Keratinocyte (primary cell): ENCODE data around the gene SSUH2.

Source experiments
- EZH2 ChIP-seq: IDR thresholded peaks from one replicate; pipeline ENCODE4 v1.6.1; 2012; ENCODE audit warnings: inconsistent platforms, mild to moderate bottlenecking, low read length, moderate library complexity
- TF ChIP-seq, protein P1 (sequence below), 3 experiments: IDR thresholded peaks in 1 of 3; conservative IDR thresholded peaks in 1 of 3; optimal IDR thresholded peaks in 1 of 3; 2 replicates in 2 of 3; 3 replicates in 1 of 3; pipeline versions ENCODE3 to v1.5.1; 2011; ENCODE audit warnings: low read length in 3 of 3, mild to moderate bottlenecking in 3 of 3, moderate library complexity in 2 of 3, control low read depth in 1 of 3, inconsistent platforms in 1 of 3; ENCODE audit not compliant: insufficient read depth in 2 of 3; ENCODE audit errors: extremely low read depth in 1 of 3

DNA sequence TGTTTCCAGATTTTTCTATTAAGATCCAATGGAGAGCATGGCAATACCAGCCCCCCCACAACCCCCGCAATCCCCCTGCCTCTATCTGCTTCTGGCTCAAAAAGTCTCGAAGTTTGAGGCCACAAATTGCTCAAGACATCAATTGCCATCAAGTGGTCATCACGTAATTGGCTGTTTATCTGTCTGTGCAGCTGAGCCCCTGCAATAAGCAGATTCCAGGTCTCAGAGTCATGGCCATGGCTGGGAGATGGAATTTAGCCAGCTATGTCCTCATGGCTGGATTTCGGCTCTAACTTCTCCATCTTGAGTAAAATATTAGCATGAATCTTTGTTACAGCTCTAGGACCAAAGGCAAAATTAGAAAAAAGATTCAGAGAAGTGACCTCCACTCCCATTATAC, 22.7 kb downstream of the SSUH2 start:
- TF ChIP-seq, protein P1, sequence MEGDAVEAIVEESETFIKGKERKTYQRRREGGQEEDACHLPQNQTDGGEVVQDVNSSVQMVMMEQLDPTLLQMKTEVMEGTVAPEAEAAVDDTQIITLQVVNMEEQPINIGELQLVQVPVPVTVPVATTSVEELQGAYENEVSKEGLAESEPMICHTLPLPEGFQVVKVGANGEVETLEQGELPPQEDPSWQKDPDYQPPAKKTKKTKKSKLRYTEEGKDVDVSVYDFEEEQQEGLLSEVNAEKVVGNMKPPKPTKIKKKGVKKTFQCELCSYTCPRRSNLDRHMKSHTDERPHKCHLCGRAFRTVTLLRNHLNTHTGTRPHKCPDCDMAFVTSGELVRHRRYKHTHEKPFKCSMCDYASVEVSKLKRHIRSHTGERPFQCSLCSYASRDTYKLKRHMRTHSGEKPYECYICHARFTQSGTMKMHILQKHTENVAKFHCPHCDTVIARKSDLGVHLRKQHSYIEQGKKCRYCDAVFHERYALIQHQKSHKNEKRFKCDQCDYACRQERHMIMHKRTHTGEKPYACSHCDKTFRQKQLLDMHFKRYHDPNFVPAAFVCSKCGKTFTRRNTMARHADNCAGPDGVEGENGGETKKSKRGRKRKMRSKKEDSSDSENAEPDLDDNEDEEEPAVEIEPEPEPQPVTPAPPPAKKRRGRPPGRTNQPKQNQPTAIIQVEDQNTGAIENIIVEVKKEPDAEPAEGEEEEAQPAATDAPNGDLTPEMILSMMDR (optimal IDR thresholded peaks at IDR 0.05 in 1 of 3, IDR thresholded peaks at IDR 0.05 in 1 of 3, conservative IDR thresholded peaks at IDR 0.05 in 1 of 3; ENCODE audit: extremely low read depth in 1 of 3, insufficient read depth in 2 of 3, low read length in 3 of 3), result no peak
- no peak for TF ChIP-seq EZH2
